DND-41 (cell line): Measurements from ENCODE around the gene NRF1.

ENCODE experiments used
- CTCF ChIP-seq: IDR thresholded peaks from 2 replicates; pipeline ENCODE4 v1.5.1; 2012; ENCODE audit warnings: borderline replicate concordance, low read length, moderate library complexity, mild to moderate bottlenecking; ENCODE audit not compliant: poor library complexity, severe bottlenecking; ENCODE audit errors: extremely low read depth
- EZH2 ChIP-seq: IDR thresholded peaks from 3 replicates; pipeline ENCODE4 v1.6.1; 2012; ENCODE audit warnings: borderline replicate concordance, low read depth, mild to moderate bottlenecking, moderate library complexity, low read length, inconsistent platforms; ENCODE audit not compliant: severe bottlenecking

GRCh38 chr7:129789652-129790051 lies 178.1 kb downstream of the NRF1 start:
- TF ChIP-seq CTCF (no peak), EZH2 (no peak)
